ENCODE data around the gene ARHGEF2.
"Not testable (repeated sequence)": the region's sequence is repeated elsewhere in the genome, so short reads cannot be mapped to it uniquely, and the experiment has no call there.

DNA sequence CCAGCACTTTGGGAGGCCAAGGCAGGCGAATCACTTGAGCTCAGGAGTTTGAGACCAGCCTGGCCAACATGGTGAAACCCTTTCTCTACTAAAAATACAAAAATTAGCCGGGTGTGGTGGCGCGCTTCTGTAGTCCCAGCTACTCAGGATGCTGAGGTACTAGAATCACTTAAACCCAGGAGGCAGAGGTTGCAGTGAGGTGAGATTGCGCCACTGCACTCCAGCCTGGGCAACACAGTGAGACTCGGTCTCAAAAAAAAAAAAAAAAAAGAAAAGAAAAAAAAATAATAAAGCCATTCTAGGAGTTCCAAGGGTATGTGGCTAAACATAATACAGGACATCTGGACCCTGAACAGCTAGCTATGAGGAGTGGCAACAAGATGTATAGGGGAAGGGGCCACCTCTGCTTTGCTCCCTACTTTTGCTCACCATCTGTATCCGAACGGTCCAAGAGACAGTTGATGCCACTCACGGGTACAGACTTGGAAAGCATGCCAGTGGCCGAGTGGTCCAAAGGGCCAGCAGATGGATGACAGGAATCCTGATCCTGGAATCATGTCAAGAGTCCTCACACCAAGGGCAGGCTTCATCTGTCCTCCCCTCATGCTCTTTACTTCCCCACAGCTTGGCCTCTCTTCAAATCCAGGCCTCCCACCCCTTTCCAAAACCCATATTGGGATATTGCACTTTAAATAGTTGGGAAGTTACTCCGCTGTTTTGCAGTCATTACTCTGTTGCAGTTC lies 6.7 kb upstream of the ARHGEF2 start:
- TF ChIP-seq CTCF (IDR thresholded peaks at IDR 0.05 in 4 of 5, conservative IDR thresholded peaks at IDR 0.05 in 1 of 5); POLR2A (IDR thresholded peaks at IDR 0.05): not testable (repeated sequence)
